IMR-90 (cell line): ENCODE data around the gene SLC22A2. TPM values are rescaled to one million over a fixed set of nuclear protein-coding genes. Genes with fewer than 3 reads are reported as not detected.

Experiments
- ATAC-seq: fragments of 200-7000 bp; cut with Tn5 transposase; 2 replicates; pipeline ENCODE4 v1.9.1; 2020; ENCODE audit warnings: low read depth, mild to moderate bottlenecking, moderate library complexity
- BruUV-seq: library from RNA; stranded (reverse); fragments of 400-500 nt; replicated peaks from 2 replicates; lab custom pipeline; 2021; lab: Mats Ljungman, UMichigan
- CTCF ChIA-PET: fragments of 300-600 bp; formaldehyde crosslinking; extraction: SDS; loops from one replicate; lab custom pipeline; 2021; ENCODE audit warnings: antibody characterized with exemption; lab: Yijun Ruan, JAX
- POLR2A ChIA-PET: fragments of 300-600 bp; sonication (Branson Sonifier 250); formaldehyde crosslinking; loops from one replicate; lab custom pipeline; 2022; ENCODE audit warnings: antibody characterized with exemption; ENCODE audit not compliant: unreplicated experiment; lab: Charles Lee
- DNase-seq: peaks from one replicate; pipeline ENCODE4 v3.0.0; 2013
- H2AFZ ChIP-seq: replicated peaks from 2 replicates; pipeline ENCODE3; 2013; ENCODE audit warnings: low read length, mild to moderate bottlenecking; ENCODE audit not compliant: poor library complexity
- H2AK5ac ChIP-seq: 2 replicates; pipeline ENCODE4 v1.6.1; 2013; ENCODE audit warnings: low read depth, low read length, inconsistent platforms
- H2AK9ac ChIP-seq: replicated peaks from 2 replicates; pipeline ENCODE3; 2013; ENCODE audit warnings: mild to moderate bottlenecking, low read depth, low read length, moderate library complexity; ENCODE audit not compliant: poor library complexity
- H2BK120ac ChIP-seq: 2 replicates; pipeline ENCODE4 v1.6.1; 2013; ENCODE audit warnings: low read depth, low read length, inconsistent platforms
- H2BK15ac ChIP-seq: 3 replicates; pipeline ENCODE4 v1.6.1; 2013; ENCODE audit warnings: low read depth, low read length, inconsistent platforms
- H2BK20ac ChIP-seq: 2 replicates; pipeline ENCODE4 v1.6.1; 2013; ENCODE audit warnings: low read depth, mild to moderate bottlenecking, inconsistent platforms, low read length, moderate library complexity
- H2BK5ac ChIP-seq: 2 replicates; pipeline ENCODE4 v1.6.1; 2013; ENCODE audit warnings: mild to moderate bottlenecking, low read depth, low read length, inconsistent platforms; ENCODE audit not compliant: poor library complexity, severe bottlenecking
- H3K14ac ChIP-seq: replicated peaks from 2 replicates; pipeline ENCODE4 v1.6.1; 2013; ENCODE audit warnings: low read depth, low read length, inconsistent platforms
- H3K18ac ChIP-seq: 2 replicates; pipeline ENCODE4 v1.6.1; 2013; ENCODE audit warnings: low read depth, low read length, control low read depth
- H3K23ac ChIP-seq: 2 replicates; pipeline ENCODE4 v1.6.1; 2013; ENCODE audit warnings: low read depth, low read length, inconsistent platforms
- H3K27ac ChIP-seq: 2 replicates; pipeline ENCODE4 v1.5.1; 2013; ENCODE audit warnings: mild to moderate bottlenecking, control low read depth, low read length; ENCODE audit not compliant: insufficient read depth
- H3K27me3 ChIP-seq: 2 replicates; pipeline ENCODE4 v1.6.1; 2013; ENCODE audit warnings: low read length; ENCODE audit not compliant: control insufficient read depth, insufficient read depth
- H3K36me3 ChIP-seq: 2 replicates; pipeline ENCODE4 v1.6.1; 2013; ENCODE audit warnings: low read length, mixed read lengths; ENCODE audit not compliant: control insufficient read depth, insufficient read depth
- H3K4ac ChIP-seq: 2 replicates; pipeline ENCODE4 v1.6.1; 2013; ENCODE audit warnings: low read depth, low read length, inconsistent platforms
- H3K4me1 ChIP-seq: 2 replicates; pipeline ENCODE4 v1.6.1; 2013; ENCODE audit warnings: low read length, mixed read lengths; ENCODE audit not compliant: control insufficient read depth, insufficient read depth
- H3K4me2 ChIP-seq: 2 replicates; pipeline ENCODE4 v1.6.1; 2013; ENCODE audit warnings: low read depth, mild to moderate bottlenecking, control low read depth, low read length, moderate library complexity
- H3K4me3 ChIP-seq: 2 replicates; pipeline ENCODE4 v1.5.1; 2013; ENCODE audit warnings: low read depth, mild to moderate bottlenecking, control low read depth, low read length, moderate library complexity; ENCODE audit not compliant: insufficient read depth
- H3K56ac ChIP-seq: 2 replicates; pipeline ENCODE4 v1.6.1; 2013; ENCODE audit warnings: low read length, inconsistent platforms; ENCODE audit not compliant: insufficient read depth; ENCODE audit errors: extremely low read depth
- H3K79me1 ChIP-seq, 2 experiments: 2 replicates each; pipeline ENCODE4 v1.6.1; 2013; ENCODE audit warnings: low read length in 2 of 2, inconsistent platforms in 1 of 2, low read depth in 1 of 2
- H3K9ac ChIP-seq: 2 replicates; pipeline ENCODE4 v1.6.1; 2013; ENCODE audit warnings: low read depth, low read length, control low read depth
- H3K9me1 ChIP-seq: 2 replicates; pipeline ENCODE4 v1.6.1; 2013; ENCODE audit warnings: low read length, inconsistent platforms; ENCODE audit not compliant: insufficient read depth
- H3K9me3 ChIP-seq: 2 replicates; pipeline ENCODE4 v1.6.1; 2013; ENCODE audit warnings: low read length; ENCODE audit not compliant: control insufficient read depth, insufficient read depth
- H4K20me1 ChIP-seq: 2 replicates; pipeline ENCODE4 v1.6.1; 2013; ENCODE audit warnings: low read length, inconsistent platforms; ENCODE audit not compliant: insufficient read depth
- H4K5ac ChIP-seq: 2 replicates; pipeline ENCODE4 v1.6.1; 2013; ENCODE audit warnings: mild to moderate bottlenecking, low read depth, low read length, control low read depth
- H4K8ac ChIP-seq, 2 experiments: 2 replicates each; pipeline ENCODE4 v1.6.1; 2013; ENCODE audit warnings: low read depth in 2 of 2, low read length in 2 of 2, control low read depth in 1 of 2, inconsistent platforms in 1 of 2
- H4K91ac ChIP-seq: 2 replicates; pipeline ENCODE4 v1.6.1; 2013; ENCODE audit warnings: low read depth, low read length, inconsistent platforms; ENCODE audit not compliant: insufficient read depth
- CHD1 ChIP-seq: IDR thresholded peaks from 2 replicates; pipeline ENCODE4 v1.6.1; 2012; ENCODE audit warnings: low read depth, low read length, improper control_type of control experiment
- FOS ChIP-seq: fragments of 150-350 bp; IDR thresholded peaks from 2 replicates; pipeline ENCODE4 v1.6.1; 2016; ENCODE audit warnings: low read depth, low read length
- MAFK ChIP-seq: IDR thresholded peaks from 2 replicates; pipeline ENCODE4 v1.6.1; 2012; ENCODE audit warnings: low read depth, low read length, improper control_type of control experiment
- MAZ ChIP-seq: IDR thresholded peaks from 2 replicates; pipeline ENCODE4 v1.6.1; 2012; ENCODE audit warnings: low read depth, mild to moderate bottlenecking, low read length, improper control_type of control experiment, moderate library complexity, borderline replicate concordance
- MXI1 ChIP-seq: IDR thresholded peaks from 2 replicates; pipeline ENCODE4 v1.6.1; 2012; ENCODE audit warnings: low read depth, mild to moderate bottlenecking, low read length, moderate library complexity, borderline replicate concordance
- NFE2L2 ChIP-seq: fragments of 150-350 bp; IDR thresholded peaks from 2 replicates; pipeline ENCODE4 v1.6.1; 2016; ENCODE audit warnings: low read depth, mild to moderate bottlenecking, low read length
- POLR2A ChIP-seq: IDR thresholded peaks from 2 replicates; pipeline ENCODE4 v1.6.1; 2012; ENCODE audit warnings: mild to moderate bottlenecking, low read depth, low read length
- RCOR1 ChIP-seq: IDR thresholded peaks from 2 replicates; pipeline ENCODE4 v1.6.1; 2012; ENCODE audit warnings: mild to moderate bottlenecking, low read length, improper control_type of control experiment; ENCODE audit not compliant: insufficient replicate concordance
- RFX5 ChIP-seq: IDR thresholded peaks from 2 replicates; pipeline ENCODE4 v1.8.0; 2012; ENCODE audit warnings: low read depth, mild to moderate bottlenecking, low read length, moderate library complexity
- WGBS, 2 experiments: methylation state at CpG; one replicate each; pipeline versions ENCODE4 v1.1.5 to v1.1.7; 2013; ENCODE audit warnings: missing lambda C conversion rate in 2 of 2; ENCODE audit not compliant: insufficient read length in 1 of 2; ENCODE audit errors: extremely low coverage in 2 of 2; 5-methylcytosine and 5-hydroxymethylcytosine counted together
- dilution Hi-C: fragments of 300-500 bp; cut with HindIII; formaldehyde crosslinking; loops from one replicate; pipeline ENCODE4 v1.14.3; 2018; ENCODE audit warnings: low sequenced_read_pairs; ENCODE audit not compliant: unreplicated experiment
- in situ Hi-C: fragments of 300-500 bp; cut with MboI; formaldehyde crosslinking; loops from 3 replicates; pipeline ENCODE4 v1.14.3; 2019; ENCODE audit warnings: low sequenced_read_pairs, inconsistent platforms, mixed read lengths
- intact Hi-C: fragments of 100-400 bp; cut with micrococcal nuclease; formaldehyde crosslinking; loops from 2 replicates; pipeline ENCODE4 v1.10.0; 2022
- polyA plus RNA-seq, 3 experiments: library from polyadenylated mRNA; depleted of rRNA; stranded (reverse); fragments of >200 nt; gene quantifications; 2 replicates each; pipeline ENCODE4 v1.2.3, GENCODE V29; 2012; ENCODE audit warnings: low replicate concordance in 1 of 3
- total RNA-seq: library from RNA; depleted of rRNA; stranded (reverse); fragments of >200 nt; gene quantifications from 2 replicates; pipeline ENCODE4 v1.2.3, GENCODE V29; 2012
- TF ChIP-seq, protein P1 (sequence below): fragments of 150-350 bp; IDR thresholded peaks from 2 replicates; pipeline ENCODE4 v1.6.1; 2017; ENCODE audit warnings: mild to moderate bottlenecking, antibody characterized with exemption, low read length, low read depth
- TF ChIP-seq, protein P2 (sequence below): fragments of 150-350 bp; IDR thresholded peaks from 2 replicates; pipeline ENCODE4 v1.6.1; 2016; ENCODE audit warnings: low read depth, mild to moderate bottlenecking, low read length, moderate library complexity, borderline replicate concordance

Gene SLC22A2
- total and polyA plus RNA-seq, 2 of the 4 experiments (the other 2 are of a cell fraction), result not detected

DNA sequence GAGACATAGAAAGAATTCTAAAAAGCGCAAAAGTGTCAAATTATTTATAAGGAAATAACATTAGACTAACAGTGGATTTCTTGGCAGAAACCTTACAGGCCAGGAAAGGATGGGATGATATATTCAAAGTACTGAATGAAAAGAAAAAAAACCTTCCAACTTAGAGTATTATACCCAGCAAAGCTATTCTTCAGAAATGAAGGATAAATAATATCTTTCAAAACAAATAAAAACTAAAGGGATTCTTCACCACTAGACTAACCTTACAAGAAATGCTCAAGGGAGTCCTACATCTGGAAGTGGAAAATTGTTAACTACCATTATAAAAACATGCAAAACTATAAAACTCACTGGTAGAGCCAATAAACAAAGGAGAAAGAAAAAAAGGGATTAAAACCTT, 65.8 kb downstream of the SLC22A2 start:
- no peak overlapping the region for H2AK5ac ChIP-seq
- H3K9me3 ChIP-seq, result peaks cover 8% of the 10 kb centered on the region; the same call in 1 of the 2 replicates
- no peak overlapping the region for H3K4ac ChIP-seq
- no peak overlapping the region for H4K8ac ChIP-seq
- ChIA-PET POLR2A (no interaction called here), CTCF (no interaction called here)
- no peak overlapping the region for H3K27ac ChIP-seq
- intact Hi-C loops (no loop called here), in situ Hi-C loops (no loop called here), dilution Hi-C loops (no loop called here)
- H2BK20ac ChIP-seq, result no peak overlapping the region
- H4K5ac ChIP-seq, result no peak overlapping the region
- no peak overlapping the region for H2AK9ac ChIP-seq
- no peak overlapping the region for H3K23ac ChIP-seq
- no peak overlapping the region for H2BK120ac ChIP-seq
- H2AFZ ChIP-seq, result no peak overlapping the region
- ATAC-seq (no peak), DNase-seq (no peak)
- H3K36me3 ChIP-seq, result no peaks in the 10 kb centered on the region
- no peak overlapping the region for H4K91ac ChIP-seq
- H3K14ac ChIP-seq, result no peak overlapping the region
- WGBS, 2 experiments, result no CpG with 5 or more reads among the region's 1 CpG
- H3K4me1 ChIP-seq, result no peaks in the 10 kb centered on the region
- no TSS peak for BruUV-seq
- H3K9ac ChIP-seq, result no peak overlapping the region
- no peak overlapping the region for H3K18ac ChIP-seq
- H3K4me3 ChIP-seq, result no peak overlapping the region
- H2BK5ac ChIP-seq, result no peak overlapping the region
- H3K56ac ChIP-seq, result no peak overlapping the region
- no peaks in the 10 kb centered on the region for H4K20me1 ChIP-seq
- H3K4me2 ChIP-seq, result no peak overlapping the region
- TF ChIP-seq FOS (no peak), POLR2A (no peak), RFX5 (no peak), MAZ (no peak), RCOR1 (no peak), MAFK (no peak), CHD1 (no peak), NFE2L2 (no peak), MXI1 (no peak)
- TF ChIP-seq, protein P1, sequence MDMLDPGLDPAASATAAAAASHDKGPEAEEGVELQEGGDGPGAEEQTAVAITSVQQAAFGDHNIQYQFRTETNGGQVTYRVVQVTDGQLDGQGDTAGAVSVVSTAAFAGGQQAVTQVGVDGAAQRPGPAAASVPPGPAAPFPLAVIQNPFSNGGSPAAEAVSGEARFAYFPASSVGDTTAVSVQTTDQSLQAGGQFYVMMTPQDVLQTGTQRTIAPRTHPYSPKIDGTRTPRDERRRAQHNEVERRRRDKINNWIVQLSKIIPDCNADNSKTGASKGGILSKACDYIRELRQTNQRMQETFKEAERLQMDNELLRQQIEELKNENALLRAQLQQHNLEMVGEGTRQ, result no peak
- TF ChIP-seq, protein P2, sequence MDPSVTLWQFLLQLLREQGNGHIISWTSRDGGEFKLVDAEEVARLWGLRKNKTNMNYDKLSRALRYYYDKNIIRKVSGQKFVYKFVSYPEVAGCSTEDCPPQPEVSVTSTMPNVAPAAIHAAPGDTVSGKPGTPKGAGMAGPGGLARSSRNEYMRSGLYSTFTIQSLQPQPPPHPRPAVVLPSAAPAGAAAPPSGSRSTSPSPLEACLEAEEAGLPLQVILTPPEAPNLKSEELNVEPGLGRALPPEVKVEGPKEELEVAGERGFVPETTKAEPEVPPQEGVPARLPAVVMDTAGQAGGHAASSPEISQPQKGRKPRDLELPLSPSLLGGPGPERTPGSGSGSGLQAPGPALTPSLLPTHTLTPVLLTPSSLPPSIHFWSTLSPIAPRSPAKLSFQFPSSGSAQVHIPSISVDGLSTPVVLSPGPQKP, result no peak
- no peaks in the 10 kb centered on the region for H3K27me3 ChIP-seq
- H2BK15ac ChIP-seq, result no peak overlapping the region
- no peaks in the 10 kb centered on the region for H3K79me1 ChIP-seq
- H3K9me1 ChIP-seq, result no peaks in the 10 kb centered on the region
